ENCODE results near the gene IL1R2.

- TF ChIP-seq CTCF (IDR thresholded peaks at IDR 0.05), result no peak
- no peak for TF ChIP-seq POLR2A (IDR thresholded peaks at IDR 0.05; ENCODE audit: low read length)
Measured at GRCh38 chr2:102052365-102052764, 60.6 kb downstream of the IL1R2 start.
